ENCODE results near the gene NKTR.
A peak's percentile ranks its signal among the peaks of the same experiment; 100 is the strongest.

The NKTR gene

GRCh38 chr3:42680806-42681205 is 80.3 kb downstream of the NKTR start:
- no peak for DNase-seq (ENCODE audit: low read depth in 1 of 2, low spot score in 1 of 2)

GRCh38 chr3:42681361-42682038 is 81.0 kb downstream of the NKTR start:
- no peak for DNase-seq (ENCODE audit: low read depth in 1 of 2, low spot score in 1 of 2)

- DNase-seq (ENCODE audit: low read depth in 1 of 2, low spot score in 1 of 2), result no peak
Observed at GRCh38 chr3:42682301-42683070, 82.0 kb downstream of the NKTR start.

- peak in 1 of 2 donors; percentile 8 for DNase-seq (ENCODE audit: low read depth in 1 of 2, low spot score in 1 of 2)
Observed at GRCh38 chr3:42683875-42684598, 83.6 kb downstream of the NKTR start.

GRCh38 chr3:42684632-42685362 is 84.3 kb downstream of the NKTR start:
- no peak for DNase-seq (ENCODE audit: low read depth in 1 of 2, low spot score in 1 of 2)

GRCh38 chr3:42685363-42685881 is 84.9 kb downstream of the NKTR start, which contains the start of gene KLHL40:
KLHL40 (plus strand) TSS chr3:42685537; CDS start chr3:42685619, 82 bp downstream.
- no peak for DNase-seq (ENCODE audit: low read depth in 1 of 2, low spot score in 1 of 2)

GRCh38 chr3:42685891-42686820 is 85.7 kb downstream of the NKTR start:
- DNase-seq (ENCODE audit: low read depth in 1 of 2, low spot score in 1 of 2), result no peak

- no peak for DNase-seq (ENCODE audit: low read depth in 1 of 2, low spot score in 1 of 2)
Observed at GRCh38 chr3:42686832-42687650, 86.6 kb downstream of the NKTR start.

- no peak for DNase-seq (ENCODE audit: low read depth in 1 of 2, low spot score in 1 of 2)
Observed at GRCh38 chr3:42688016-42688415, 87.5 kb downstream of the NKTR start.

GRCh38 chr3:42688487-42689420 is 88.3 kb downstream of the NKTR start:
- DNase-seq (ENCODE audit: low read depth in 1 of 2, low spot score in 1 of 2), result no peak

- DNase-seq (ENCODE audit: low read depth in 1 of 2, low spot score in 1 of 2), result no peak
Observed at GRCh38 chr3:42689421-42690014, 89.0 kb downstream of the NKTR start.

GRCh38 chr3:42690191-42690590 is 89.7 kb downstream of the NKTR start:
- no peak for DNase-seq (ENCODE audit: low read depth in 1 of 2, low spot score in 1 of 2)

- DNase-seq (ENCODE audit: low read depth in 1 of 2, low spot score in 1 of 2), result no peak
Observed at GRCh38 chr3:42690766-42691680, 90.5 kb downstream of the NKTR start.

- DNase-seq (ENCODE audit: low read depth in 1 of 2, low spot score in 1 of 2), result no peak
Observed at GRCh38 chr3:42691816-42692666, 91.6 kb downstream of the NKTR start.

GRCh38 chr3:42692667-42693529 is 92.4 kb downstream of the NKTR start:
- no peak for DNase-seq (ENCODE audit: low read depth in 1 of 2, low spot score in 1 of 2)

All from stimulated activated CD4-positive, alpha-beta T cell treated with anti-CD3 and anti-CD28 coated beads, Interleukin-15, amount 100 ng/mL, for 1 hour (primary cell).